ENCODE data around the gene NPHS1.

DNA sequence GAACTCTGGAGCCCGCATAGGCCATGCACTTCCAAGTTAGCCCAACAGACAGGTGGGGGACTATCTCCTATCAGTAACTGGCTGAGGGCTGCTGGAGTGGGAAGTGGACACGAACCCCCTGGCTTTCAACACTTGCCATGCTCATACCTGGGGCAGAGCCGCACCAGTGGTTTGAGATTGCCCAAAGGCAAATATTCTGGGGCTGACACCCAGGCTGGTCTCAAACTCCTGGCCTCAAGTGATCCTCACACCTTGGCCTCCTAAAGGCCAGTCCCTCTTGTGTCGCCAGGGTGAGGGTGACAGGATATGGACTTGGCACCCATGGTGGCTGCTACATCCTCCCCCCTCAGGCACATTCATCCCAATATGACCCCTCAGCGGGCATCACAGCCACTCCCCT is 34.9 kb upstream of the NPHS1 start:
- no peak for TF ChIP-seq POLR2A (IDR thresholded peaks at IDR 0.05)
- TF ChIP-seq, protein P1, sequence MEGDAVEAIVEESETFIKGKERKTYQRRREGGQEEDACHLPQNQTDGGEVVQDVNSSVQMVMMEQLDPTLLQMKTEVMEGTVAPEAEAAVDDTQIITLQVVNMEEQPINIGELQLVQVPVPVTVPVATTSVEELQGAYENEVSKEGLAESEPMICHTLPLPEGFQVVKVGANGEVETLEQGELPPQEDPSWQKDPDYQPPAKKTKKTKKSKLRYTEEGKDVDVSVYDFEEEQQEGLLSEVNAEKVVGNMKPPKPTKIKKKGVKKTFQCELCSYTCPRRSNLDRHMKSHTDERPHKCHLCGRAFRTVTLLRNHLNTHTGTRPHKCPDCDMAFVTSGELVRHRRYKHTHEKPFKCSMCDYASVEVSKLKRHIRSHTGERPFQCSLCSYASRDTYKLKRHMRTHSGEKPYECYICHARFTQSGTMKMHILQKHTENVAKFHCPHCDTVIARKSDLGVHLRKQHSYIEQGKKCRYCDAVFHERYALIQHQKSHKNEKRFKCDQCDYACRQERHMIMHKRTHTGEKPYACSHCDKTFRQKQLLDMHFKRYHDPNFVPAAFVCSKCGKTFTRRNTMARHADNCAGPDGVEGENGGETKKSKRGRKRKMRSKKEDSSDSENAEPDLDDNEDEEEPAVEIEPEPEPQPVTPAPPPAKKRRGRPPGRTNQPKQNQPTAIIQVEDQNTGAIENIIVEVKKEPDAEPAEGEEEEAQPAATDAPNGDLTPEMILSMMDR (IDR thresholded peaks at IDR 0.05), result no peak

Data from stomach (tissue), 4 donors.